SK-N-SH (cell line): ENCODE results near the gene AHCYL2. TPM values are rescaled to one million over a fixed set of nuclear protein-coding genes. Genes with fewer than 3 reads are reported as not detected.
A peak's percentile ranks its signal among the peaks of the same experiment; 100 is the strongest.

Experiments used
- CTCF ChIA-PET: fragments of 300-600, 350-600 bp; formaldehyde crosslinking; extraction: SDS; loops from one replicate; lab custom pipeline; 2021; lab: Yijun Ruan, JAX
- POLR2A ChIA-PET: fragments of 350-600 bp; sonication (Branson Sonifier 250); formaldehyde crosslinking; extraction: SDS; loops from one replicate; lab custom pipeline; 2020; ENCODE audit warnings: antibody characterized with exemption, inconsistent platforms; lab: Yijun Ruan, JAX
- DNase-seq: peaks from one replicate; pipeline ENCODE4 v3.0.0; 2012
- H2AFZ ChIP-seq: fragments of 200-600 bp; sonication (generic); 2 replicates; pipeline ENCODE4 v1.8.1; 2016; ENCODE audit warnings: antibody characterized with exemption, mild to moderate bottlenecking, low read depth
- H3F3A ChIP-seq: fragments of 200-600 bp; sonication (generic); replicated peaks from 2 replicates; pipeline ENCODE3; 2016; ENCODE audit warnings: antibody characterized with exemption, mild to moderate bottlenecking; ENCODE audit not compliant: insufficient read depth
- H3K27ac ChIP-seq, 2 experiments: fragments of 200-500 bp in 1 of 2; fragments of 200-600 bp in 1 of 2; sonication (Bioruptor generic) in 1 of 2; sonication (generic), shearing (Covaris generic) in 1 of 2; 2 replicates each; pipeline versions ENCODE4 v1.5.1 to v1.6.1; 2014 to 2016; ENCODE audit warnings: low read depth in 2 of 2, inconsistent platforms in 1 of 2, low read length in 1 of 2, mild to moderate bottlenecking in 1 of 2, mixed read lengths in 1 of 2
- H3K27me3 ChIP-seq: fragments of 200-600 bp; sonication (generic), shearing (Covaris generic); 2 replicates; pipeline ENCODE4 v1.6.1; 2016; ENCODE audit warnings: mixed run types; ENCODE audit not compliant: insufficient read depth
- H3K36me3 ChIP-seq, 2 experiments: fragments of 200-500 bp in 1 of 2; fragments of 200-600 bp in 1 of 2; sonication (Bioruptor generic) in 1 of 2; sonication (generic) in 1 of 2; replicated peaks in 1 of 2; 2 replicates each; pipeline versions ENCODE3 to v1.5.1; 2014 to 2016; ENCODE audit warnings: low read length in 1 of 2, mild to moderate bottlenecking in 1 of 2; ENCODE audit not compliant: insufficient read depth in 2 of 2, control insufficient read depth in 1 of 2
- H3K4me1 ChIP-seq, 2 experiments: fragments of 200-500 bp in 1 of 2; fragments of 200-600 bp in 1 of 2; sonication (Bioruptor generic) in 1 of 2; sonication (generic), shearing (Covaris generic) in 1 of 2; 2 replicates each; pipeline versions ENCODE4 v1.5.1 to v1.6.1; 2014 to 2016; ENCODE audit warnings: low read depth in 1 of 2, low read length in 1 of 2, mixed run types in 1 of 2; ENCODE audit not compliant: insufficient read depth in 2 of 2, control insufficient read depth in 1 of 2
- H3K4me2 ChIP-seq: fragments of 200-600 bp; sonication (generic), shearing (Covaris generic); 2 replicates; pipeline ENCODE4 v1.6.1; 2017; ENCODE audit warnings: mixed run types
- H3K4me3 ChIP-seq, 2 experiments: fragments of 200-500 bp in 1 of 2; fragments of 200-600 bp in 1 of 2; sonication (Bioruptor generic) in 1 of 2; sonication (generic), shearing (Covaris generic) in 1 of 2; 2 replicates each; pipeline versions ENCODE4 v1.5.1 to v1.8.1; 2014 to 2016; ENCODE audit warnings: low read depth in 2 of 2, inconsistent platforms in 1 of 2, low read length in 1 of 2, mild to moderate bottlenecking in 1 of 2, mixed read lengths in 1 of 2, moderate library complexity in 1 of 2
- H3K79me2 ChIP-seq: fragments of 200-600 bp; sonication (generic); 2 replicates; pipeline ENCODE4 v1.8.1; 2017; ENCODE audit warnings: mild to moderate bottlenecking; ENCODE audit not compliant: insufficient read depth
- H3K9ac ChIP-seq: fragments of 200-600 bp; sonication (generic); 2 replicates; pipeline ENCODE4 v1.6.1; 2017; ENCODE audit warnings: mixed run types
- H3K9me2 ChIP-seq: fragments of 200-600 bp; sonication (generic); 2 replicates; pipeline ENCODE4 v1.6.1; 2017; ENCODE audit warnings: mixed run types
- H3K9me3 ChIP-seq: fragments of 200-600 bp; sonication (generic); 2 replicates; pipeline ENCODE4 v1.6.1; 2017; ENCODE audit warnings: mixed run types, mild to moderate bottlenecking, moderate library complexity
- H4K20me1 ChIP-seq: fragments of 200-600 bp; sonication (generic); 2 replicates; pipeline ENCODE4 v1.6.1; 2017; ENCODE audit warnings: mild to moderate bottlenecking, mixed run types; ENCODE audit not compliant: insufficient read depth
- CHD2 ChIP-seq: fragments of 150-350 bp; IDR thresholded peaks from 2 replicates; pipeline ENCODE4 v1.6.1; 2018; ENCODE audit warnings: low read length; ENCODE audit not compliant: partially characterized antibody
- CTCF ChIP-seq: fragments of 200-600 bp; sonication (generic); IDR thresholded peaks from 2 replicates; pipeline ENCODE4 v1.6.1; 2017; ENCODE audit warnings: antibody characterized with exemption, mild to moderate bottlenecking, moderate library complexity
- ELF1 ChIP-seq: IDR thresholded peaks from 2 replicates; pipeline ENCODE4 v1.4.0; 2012
- EP300 ChIP-seq, 2 experiments: IDR thresholded peaks; 2 replicates each; pipeline versions ENCODE4 v1.4.0 to v1.6.1; 2012; ENCODE audit warnings: borderline replicate concordance in 1 of 2, low read depth in 1 of 2, low read length in 1 of 2
- FOXM1 ChIP-seq: IDR thresholded peaks from 2 replicates; pipeline ENCODE4 v1.4.0; 2012; ENCODE audit warnings: low read depth, mild to moderate bottlenecking
- GABPA ChIP-seq: IDR thresholded peaks from 2 replicates; pipeline ENCODE4 v1.4.0; 2012; ENCODE audit warnings: low read depth, mild to moderate bottlenecking
- GATA2 ChIP-seq: sonication (generic); formaldehyde crosslinking; IDR thresholded peaks from 2 replicates; pipeline ENCODE4 v1.5.0; 2020; ENCODE audit warnings: mild to moderate bottlenecking, missing genetic modification reagents
- IRF3 ChIP-seq: fragments of 150-350 bp; IDR thresholded peaks from 2 replicates; pipeline ENCODE4 v1.6.1; 2016; ENCODE audit warnings: mild to moderate bottlenecking, low read depth, low read length
- JUND ChIP-seq: IDR thresholded peaks from 2 replicates; pipeline ENCODE4 v1.4.0; 2012
- MAX ChIP-seq: IDR thresholded peaks from 2 replicates; pipeline ENCODE4 v1.4.0; 2012; ENCODE audit warnings: low read depth
- MXI1 ChIP-seq: IDR thresholded peaks from 2 replicates; pipeline ENCODE4 v1.6.1; 2012; ENCODE audit warnings: mild to moderate bottlenecking, low read depth, low read length, improper control_type of control experiment
- NRF1 ChIP-seq: IDR thresholded peaks from 2 replicates; pipeline ENCODE4 v1.6.1; 2012; ENCODE audit warnings: low read depth, mild to moderate bottlenecking, low read length
- PBX3 ChIP-seq: IDR thresholded peaks from 2 replicates; pipeline ENCODE4; 2012
- RCOR1 ChIP-seq: fragments of 150-350 bp; IDR thresholded peaks from 2 replicates; pipeline ENCODE4 v1.6.1; 2017; ENCODE audit warnings: antibody characterized with exemption, low read length
- REST ChIP-seq: IDR thresholded peaks from 2 replicates; pipeline ENCODE4 v1.6.1; 2012; ENCODE audit warnings: mild to moderate bottlenecking, low read depth, low read length, moderate library complexity
- RXRA ChIP-seq: IDR thresholded peaks from 2 replicates; pipeline ENCODE4 v1.4.0; 2012; ENCODE audit warnings: low read depth, mild to moderate bottlenecking, borderline replicate concordance
- SIN3A ChIP-seq: IDR thresholded peaks from 2 replicates; pipeline ENCODE4 v1.6.1; 2012; ENCODE audit warnings: low read depth, mild to moderate bottlenecking, low read length, moderate library complexity, borderline replicate concordance
- SMC3 ChIP-seq: IDR thresholded peaks from 2 replicates; pipeline ENCODE4 v1.6.1; 2012; ENCODE audit warnings: low read depth, low read length, improper control_type of control experiment
- TCF12 ChIP-seq: IDR thresholded peaks from 2 replicates; pipeline ENCODE4 v1.4.0; 2012
- TEAD4 ChIP-seq: IDR thresholded peaks from 2 replicates; pipeline ENCODE4 v1.4.0; 2012; ENCODE audit warnings: mild to moderate bottlenecking, borderline replicate concordance; ENCODE audit not compliant: insufficient read depth
- USF2 ChIP-seq: fragments of 150-350 bp; IDR thresholded peaks from 2 replicates; pipeline ENCODE4 v1.6.1; 2017; ENCODE audit warnings: antibody characterized with exemption, low read length, low read depth, borderline replicate concordance
- ZBTB33 ChIP-seq: IDR thresholded peaks from 2 replicates; pipeline ENCODE4 v1.4.0; 2012; ENCODE audit warnings: low read depth, borderline replicate concordance
- whole genome bisulfite sequencing: methylation state at CpG from one replicate; pipeline ENCODE4 v1.1.6; 2017; ENCODE audit warnings: low lambda C conversion rate; 5-methylcytosine and 5-hydroxymethylcytosine counted together
- polyA plus RNA-seq, 3 experiments: library from polyadenylated mRNA; depleted of rRNA; stranded (reverse); fragments of >200 nt; gene quantifications; 2 replicates each; pipeline ENCODE4 v1.2.3, GENCODE V29; 2012

The AHCYL2 gene
- polyA plus RNA-seq, 1 of the 3 experiments (the other 2 are of a cell fraction) = 20.4 TPM

- H3K9ac ChIP-seq = no peak overlapping the region
- CTCF ChIA-PET = interaction anchor here (0.6 to 8.6 kb wide), 135 partner anchors 9 to 818 kb away, joined by 3 to 363 read pairs (median 6); partner anchors contain the start of genes KCP, SMO, STRIP2 and TNPO3
- H4K20me1 ChIP-seq = no peaks in the 10 kb centered on the region
- H3K9me2 ChIP-seq = no peaks in the 10 kb centered on the region
- 17% methylated on average over 9 of the region's 9 CpGs for WGBS
- peak overlapping the region; percentile 33; the same call in 1 of the 2 replicates for H2AFZ ChIP-seq
- H3F3A ChIP-seq = peaks cover under 1% of the 10 kb centered on the region
- H3K27ac ChIP-seq = no peak overlapping the region
- no peaks in the 10 kb centered on the region for H3K79me2 ChIP-seq
- POLR2A ChIA-PET = interaction anchor here (0.6 to 1.2 kb wide), 3 partner anchors 80 to 429 kb away, joined by 3 to 5 read pairs (median 3); no protein-coding TSS in a partner anchor
- peaks cover 0 to 8% of the 10 kb centered on the region in 2 experiments; a peak in 1 of 4 replicates for H3K4me1 ChIP-seq
- no peak overlapping the region for H3K4me2 ChIP-seq
- H3K9me3 ChIP-seq = no peaks in the 10 kb centered on the region
- H3K4me3 ChIP-seq = peak overlapping the region in 1 of 2 experiments; percentile 25; a peak in 1 of 4 replicates
- no peaks in the 10 kb centered on the region for H3K27me3 ChIP-seq
- DNase-seq = peak; percentile 90
- no peaks in the 10 kb centered on the region for H3K36me3 ChIP-seq
- TF ChIP-seq JUND (no peak), REST (peak; percentile 93), SIN3A (no peak), RXRA (no peak), EP300 (IDR thresholded peaks at IDR 0.05; ENCODE audit: borderline replicate concordance in 1 of 2, low read depth in 1 of 2, low read length in 1 of 2) (no peak), MXI1 (no peak), GATA2 (CRISPR knock-in tag) (no peak), GABPA (no peak), FOXM1 (no peak), MAX (no peak), SMC3 (peak; percentile 98), TEAD4 (no peak), TCF12 (no peak), ELF1 (no peak), RCOR1 (peak; percentile 64; the same call in 1 of the 2 replicates), PBX3 (no peak), IRF3 (no peak), CTCF (peak; percentile 99), ZBTB33 (no peak), NRF1 (peak; percentile 21; the same call in 1 of the 2 replicates), CHD2 (peak; percentile 56), USF2 (no peak)
Measured at GRCh38 chr7:129218514-129219062, 6.2 kb upstream of the AHCYL2 start.
